ENCODE data around the gene CMIP. TPM values are rescaled to one million over a fixed set of nuclear protein-coding genes. Genes with fewer than 3 reads are reported as not detected.
"Not testable (repeated sequence)": the region's sequence is repeated elsewhere in the genome, so short reads cannot be mapped to it uniquely, and the experiment has no call there.

The CMIP gene
- total RNA-seq, 1 donor from 2014 or later = 27.8 TPM

DNA sequence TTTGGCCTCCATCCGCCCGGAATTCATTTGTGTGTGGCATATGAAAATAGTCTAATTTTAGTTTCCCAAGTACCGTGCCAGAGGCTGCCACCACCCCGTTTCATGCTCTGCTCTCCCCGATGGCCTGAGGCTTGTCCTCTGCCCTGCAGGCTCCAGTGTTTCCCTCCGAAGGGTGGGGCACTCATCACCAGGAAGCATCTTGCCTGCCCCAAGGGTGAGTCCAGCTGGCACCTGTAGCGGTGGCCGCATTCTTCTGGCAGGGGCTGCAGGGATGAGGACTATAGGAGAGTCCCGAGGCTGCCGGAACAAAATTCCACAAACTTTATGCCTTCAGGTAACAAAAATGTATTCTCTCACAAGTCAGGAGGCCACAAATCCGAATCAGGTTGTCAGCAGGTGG is 23.1 kb upstream of the CMIP start:
- no peak for DNase-seq

GRCh38 chr16:81422153-81422552 is 22.5 kb upstream of the CMIP start:
- not testable (repeated sequence) for DNase-seq

- no peak for DNase-seq
Measured at GRCh38 chr16:81424771-81425170, 19.8 kb upstream of the CMIP start.

- DNase-seq = no peak
Measured at GRCh38 chr16:81427219-81427618, 17.4 kb upstream of the CMIP start.

DNA sequence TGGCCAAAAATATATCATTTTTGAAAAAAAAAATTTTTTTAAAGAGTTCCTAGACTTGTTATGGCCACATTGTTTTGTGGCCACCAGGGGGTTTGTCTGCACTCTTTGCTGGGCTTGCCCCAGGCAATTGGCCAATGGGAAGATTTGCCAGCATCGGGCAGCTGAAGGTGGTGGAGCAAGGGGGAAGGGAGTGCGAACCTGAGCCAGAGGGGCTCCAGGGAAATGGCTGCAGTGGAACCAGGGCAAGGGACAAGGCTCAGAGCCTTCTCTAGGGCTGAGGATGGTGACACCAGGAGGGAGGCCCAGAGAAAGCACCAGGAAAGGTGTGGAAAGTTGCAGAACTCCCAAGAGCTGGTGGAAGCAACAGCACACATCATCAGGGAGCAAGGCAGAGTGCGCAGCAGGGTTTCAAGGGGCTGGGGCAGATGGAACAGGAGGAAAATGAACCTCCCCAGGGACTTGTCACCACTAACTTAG is 15.5 kb upstream of the CMIP start:
- DNase-seq = no peak

DNA sequence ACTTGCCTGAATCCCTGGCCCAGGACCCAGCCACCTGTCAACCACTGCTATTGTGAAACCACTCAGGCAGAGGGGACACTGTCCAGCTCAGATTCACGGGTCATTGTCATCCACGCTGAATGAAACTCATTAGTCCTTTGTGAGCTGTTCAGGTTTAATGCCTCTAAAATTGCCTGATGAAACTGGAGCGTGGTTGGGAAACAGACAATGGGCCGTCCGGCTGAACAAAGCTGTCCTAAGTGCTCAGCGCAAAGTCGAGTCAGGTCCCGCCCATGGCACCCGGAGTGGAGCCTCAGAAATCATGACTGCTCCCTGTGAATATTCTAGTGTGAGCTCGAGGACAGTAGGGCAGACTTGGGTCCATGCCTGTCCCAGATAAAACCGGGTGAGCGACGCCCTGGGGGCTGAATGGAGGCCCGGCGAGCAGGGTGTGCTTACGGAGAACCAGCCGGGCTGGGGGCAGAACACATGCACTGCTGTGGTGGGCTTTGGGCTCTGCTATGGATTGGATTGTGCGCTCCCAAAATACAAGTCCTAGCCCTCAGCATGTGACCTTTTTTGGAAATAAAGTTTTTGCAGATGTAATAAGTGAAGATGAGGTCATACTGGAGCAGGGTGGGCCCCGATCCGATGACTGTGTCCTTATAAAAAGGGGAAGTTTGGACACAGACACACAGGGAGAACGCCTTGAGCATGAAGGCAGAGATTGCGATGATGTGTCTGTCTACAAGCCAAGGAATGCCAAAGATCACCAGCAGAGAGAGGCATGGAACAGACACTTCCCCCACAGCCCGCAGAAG is 12.9 kb upstream of the CMIP start:
- no peak for DNase-seq

GRCh38 chr16:81432937-81433557 is 11.6 kb upstream of the CMIP start:
- DNase-seq = no peak

GRCh38 chr16:81435103-81435502 is 9.5 kb upstream of the CMIP start:
- no peak for DNase-seq

GRCh38 chr16:81435567-81435966 is 9.0 kb upstream of the CMIP start:
- no peak for DNase-seq

DNA sequence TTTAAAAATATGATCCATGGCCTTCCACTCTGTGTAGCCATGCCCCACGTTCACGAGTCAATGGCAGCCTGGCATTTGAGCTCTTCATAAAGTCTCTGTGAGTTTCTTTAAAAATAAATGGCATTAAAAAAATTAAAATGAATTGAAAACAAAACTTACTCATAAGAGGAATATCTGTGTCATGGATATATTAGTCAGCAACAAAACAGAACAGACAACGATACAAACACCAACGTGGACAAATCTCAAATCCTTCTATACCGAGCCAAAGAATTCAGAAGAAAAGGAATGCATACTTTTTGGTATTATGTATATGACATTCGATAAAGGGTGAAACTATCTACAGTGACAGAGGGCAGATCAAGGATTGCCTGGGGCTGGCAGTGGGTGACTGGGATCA is 8.2 kb upstream of the CMIP start:
- no peak for DNase-seq

GRCh38 chr16:81437865-81438264 is 6.7 kb upstream of the CMIP start:
- DNase-seq = no peak

DNA sequence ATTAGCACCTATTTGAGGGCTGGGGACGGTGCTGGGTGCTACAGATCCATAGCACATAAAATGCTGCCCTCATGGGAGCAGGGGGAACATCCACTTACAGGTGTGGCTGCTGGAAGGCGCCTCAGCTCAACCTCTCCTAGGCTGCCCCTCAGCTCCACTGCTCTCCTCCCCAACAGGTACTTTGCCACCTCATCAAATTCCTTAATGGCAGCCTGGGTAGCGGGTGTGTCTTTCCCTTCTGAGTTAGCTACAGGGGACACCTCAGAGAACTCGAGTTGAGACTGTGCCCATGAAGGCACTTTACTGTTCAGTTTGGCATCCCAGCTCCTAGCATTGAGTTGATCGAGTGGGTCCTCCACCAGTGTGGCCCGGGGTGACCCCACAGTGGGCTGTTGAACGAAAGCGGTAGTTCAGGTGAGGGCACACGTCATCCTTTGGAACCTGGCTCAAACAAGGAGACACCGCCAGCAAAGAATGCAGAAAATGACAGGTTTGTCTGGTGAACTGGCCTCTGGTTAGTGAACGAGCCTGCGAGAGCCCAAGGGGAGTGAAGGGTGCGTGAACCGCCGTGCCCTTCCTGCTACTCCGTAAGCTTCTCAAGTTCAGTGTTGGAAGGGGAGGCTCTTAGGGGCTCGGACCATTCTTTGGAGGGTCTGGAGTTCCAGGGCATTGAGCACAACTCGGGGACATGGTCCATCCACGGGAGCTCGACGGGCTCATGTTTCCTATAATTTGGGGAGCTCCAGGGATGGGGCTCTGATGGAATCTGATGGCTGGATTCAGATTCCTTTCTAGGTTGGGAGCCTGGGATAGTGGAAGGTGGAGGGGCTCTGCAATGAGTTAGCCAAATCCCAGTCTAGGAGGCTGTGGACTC is 3.5 kb upstream of the CMIP start:
- DNase-seq = no peak

DNA sequence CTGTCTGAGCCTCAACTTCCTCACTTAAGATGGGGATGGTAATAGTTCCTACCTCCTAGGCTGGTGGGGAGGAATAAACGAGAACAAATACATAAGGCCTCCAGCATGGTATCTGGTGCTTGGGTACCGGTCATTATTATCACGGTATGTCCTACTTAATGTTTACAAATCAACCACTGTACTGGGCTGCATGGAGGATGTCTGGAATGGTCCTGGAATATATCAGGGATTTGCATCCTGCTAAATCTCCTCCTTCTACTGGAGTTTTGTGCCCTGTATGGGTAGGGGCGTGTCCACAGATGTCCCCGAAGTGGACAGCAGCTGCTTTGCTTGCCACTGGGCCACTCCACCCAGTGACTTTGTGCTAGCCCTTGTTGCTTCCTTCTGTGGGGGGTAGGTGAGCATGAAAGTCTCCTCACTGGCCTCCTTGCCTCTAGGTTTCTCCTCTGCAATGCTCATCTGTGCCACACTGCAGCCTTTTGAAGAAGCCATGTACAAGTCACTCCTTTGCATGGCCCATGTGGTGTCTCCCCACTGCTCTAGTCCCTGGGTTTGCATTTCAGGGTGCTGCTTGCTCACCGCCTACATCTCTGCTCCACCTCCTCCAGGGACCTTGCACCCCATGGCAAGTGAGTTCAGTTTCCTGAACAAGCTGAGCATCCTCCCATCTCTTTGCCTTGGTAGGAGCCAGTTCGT is 2.2 kb upstream of the CMIP start:
- DNase-seq = no peak

DNA sequence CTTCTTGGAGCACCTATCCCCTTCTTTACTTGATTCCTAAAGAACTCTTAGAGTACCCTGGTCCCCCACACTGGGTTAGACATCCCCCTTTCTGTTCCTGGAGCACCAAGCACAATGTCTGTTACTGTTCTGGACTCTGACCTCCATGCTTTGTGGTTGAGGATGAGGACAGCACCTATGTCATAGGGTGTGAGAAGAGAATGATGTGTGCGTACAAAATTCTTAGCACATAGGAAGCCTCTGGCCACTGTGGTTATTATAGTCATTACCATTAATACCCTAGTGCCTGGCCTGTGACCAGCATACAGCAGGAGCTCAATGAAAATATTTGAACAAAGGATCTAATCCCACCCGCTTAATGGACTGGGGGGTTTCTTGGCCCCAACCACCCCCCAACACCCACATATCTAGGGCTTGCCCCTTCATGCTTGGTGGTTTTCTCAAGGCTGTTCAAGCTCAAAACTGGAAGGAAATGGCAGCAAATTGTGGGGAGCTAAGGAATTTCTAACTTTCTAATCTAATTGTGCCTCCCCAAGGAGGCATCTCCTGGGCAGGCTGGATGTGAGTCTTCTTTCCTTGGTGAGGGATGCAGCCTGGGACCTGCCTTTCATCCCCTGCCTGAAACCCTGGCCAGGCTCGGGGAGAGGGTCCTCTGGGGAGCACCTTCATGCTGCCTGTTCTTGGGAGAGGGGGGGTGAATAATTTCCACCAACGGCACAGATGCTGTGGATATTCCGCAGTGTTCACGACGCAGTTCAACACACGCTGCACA is 1.5 kb upstream of the CMIP start:
- no peak for DNase-seq

GRCh38 chr16:81443688-81444447 is 740 bp upstream of the CMIP start:
- DNase-seq = no peak

- DNase-seq = no peak
Measured at GRCh38 chr16:81445143-81445961, 744 bp downstream of the CMIP start.

GRCh38 chr16:81445966-81446906 is 1.6 kb downstream of the CMIP start:
- no peak for DNase-seq

GRCh38 chr16:81446907-81447268 is 2.3 kb downstream of the CMIP start:
- DNase-seq = no peak
